K562 (cell line): ENCODE data around the gene PLRG1. TPM values are rescaled to one million over a fixed set of nuclear protein-coding genes. Genes with fewer than 3 reads are reported as not detected.

ENCODE experiments used
- CTCF ChIP-seq, 3 experiments: IDR thresholded peaks in 2 of 3; conservative IDR thresholded peaks in 1 of 3; 2 replicates each; pipeline ENCODE4 v1.5.1; 2011 to 2012; ENCODE audit warnings: low read length in 3 of 3, mild to moderate bottlenecking in 3 of 3, control low read depth in 2 of 3, improper control_type of control experiment in 1 of 3, inconsistent platforms in 1 of 3, low read depth in 1 of 3, mixed read lengths in 1 of 3, moderate library complexity in 1 of 3; ENCODE audit not compliant: insufficient read depth in 2 of 3
- KAT2B ChIP-seq: IDR thresholded peaks from one replicate; pipeline ENCODE4 v1.6.1; 2012; ENCODE audit warnings: low read depth, mild to moderate bottlenecking, control low read depth, inconsistent platforms, low read length, moderate library complexity
- MNT ChIP-seq, 2 experiments: fragments of 450-650 bp; conservative IDR thresholded peaks; 2 replicates each; pipeline ENCODE4 v1.6.1; 2017; ENCODE audit warnings: mild to moderate bottlenecking in 2 of 2, moderate library complexity in 2 of 2
- NUFIP1 ChIP-seq: fragments of 450-650 bp; IDR thresholded peaks from 2 replicates; pipeline ENCODE4 v1.6.1; 2018; ENCODE audit not compliant: partially characterized antibody
- PML ChIP-seq: IDR thresholded peaks from 2 replicates; pipeline ENCODE4 v1.6.1; 2012; ENCODE audit warnings: low read length, inconsistent platforms
- RAD21 ChIP-seq, 2 experiments: fragments of 250-450 bp in 1 of 2; fragments of 450-650 bp in 1 of 2; sonication (Bioruptor Pico) in 1 of 2; formaldehyde crosslinking in 1 of 2; IDR thresholded peaks in 1 of 2; conservative IDR thresholded peaks in 1 of 2; 2 replicates each; pipeline versions ENCODE4 v1.4.0 to v1.8.0; 2020 to 2022; ENCODE audit warnings: mild to moderate bottlenecking in 2 of 2, moderate library complexity in 1 of 2
- SFPQ ChIP-seq: fragments of 200-400 bp; formaldehyde crosslinking; IDR thresholded peaks from 2 replicates; pipeline ENCODE4 v1.6.1; 2017; ENCODE audit warnings: mild to moderate bottlenecking, low read depth, low read length, moderate library complexity
- TAF15 ChIP-seq: fragments of 200-400 bp; formaldehyde crosslinking; IDR thresholded peaks from 2 replicates; pipeline ENCODE4 v1.6.1; 2017; ENCODE audit warnings: mild to moderate bottlenecking, low read depth, low read length, moderate library complexity
- TEAD4 ChIP-seq, 2 experiments: sonication (generic) in 1 of 2; formaldehyde crosslinking in 1 of 2; IDR thresholded peaks; 2 replicates each; pipeline versions ENCODE4 v1.6.1 to v1.8.0; 2012 to 2022; ENCODE audit warnings: borderline replicate concordance in 1 of 2, inconsistent platforms in 1 of 2, low read length in 1 of 2, mild to moderate bottlenecking in 1 of 2, missing genetic modification reagents in 1 of 2
- TFAP4 ChIP-seq: sonication (generic); formaldehyde crosslinking; IDR thresholded peaks from 2 replicates; pipeline ENCODE4 v1.8.0; 2022; ENCODE audit warnings: missing genetic modification reagents, mild to moderate bottlenecking, moderate library complexity, borderline replicate concordance
- ZFP36 ChIP-seq: fragments of 150-350 bp; IDR thresholded peaks from 2 replicates; pipeline ENCODE4 v1.6.1; 2018; ENCODE audit warnings: low read length, low read depth; ENCODE audit not compliant: partially characterized antibody
- ZFX ChIP-seq: sonication (generic); formaldehyde crosslinking; IDR thresholded peaks from 2 replicates; pipeline ENCODE4 v1.8.0; 2022; ENCODE audit warnings: mild to moderate bottlenecking, missing genetic modification reagents, moderate library complexity
- ZNF445 ChIP-seq: fragments of 250-450 bp; sonication (Bioruptor Pico); IDR thresholded peaks from 2 replicates; pipeline ENCODE4 v1.4.0; 2020; ENCODE audit warnings: low read depth, mild to moderate bottlenecking, moderate library complexity
- polyA plus RNA-seq, 8 experiments: library from polyadenylated mRNA; depleted of rRNA in 4 of 8; stranded (reverse) in 5 of 8; unstranded in 3 of 8; fragments of >200 nt; fragmentation: Nextera tagmentation in 2 of 8; fragmentation: Illumina TruSeq in 1 of 8; extraction: Ambion mirVana in 2 of 8; extraction: Trizol in 1 of 8; gene quantifications; 2 replicates each; pipeline versions ENCODE4 v1.2.1 to v1.2.3, GENCODE V29; 2011 to 2014; ENCODE audit warnings: inconsistent platforms in 1 of 8, missing spikeins in 1 of 8
- total RNA-seq, 7 experiments: library from RNA; depleted of rRNA in 6 of 7; stranded (reverse); fragments of >200 nt in 6 of 7; fragmentation: Illumina TruSeq in 2 of 7; extraction: Trizol in 2 of 7; gene quantifications; 2 replicates each; pipeline versions ENCODE4 v1.2.1 to v1.2.3, GENCODE V29; 2011 to 2021; ENCODE audit warnings: low replicate concordance in 1 of 7
- TF ChIP-seq, protein P1 (sequence below): sonication (generic); formaldehyde crosslinking; IDR thresholded peaks from 2 replicates; pipeline ENCODE4 v1.8.0; 2022; ENCODE audit warnings: mild to moderate bottlenecking, missing genetic modification reagents

PLRG1 gene
- total and polyA plus RNA-seq, 9 of the 15 experiments (the other 6 are each of a cell fraction or from before 2014, with no cell fraction given) = 48.0 to 248 (median 120) TPM

DNA sequence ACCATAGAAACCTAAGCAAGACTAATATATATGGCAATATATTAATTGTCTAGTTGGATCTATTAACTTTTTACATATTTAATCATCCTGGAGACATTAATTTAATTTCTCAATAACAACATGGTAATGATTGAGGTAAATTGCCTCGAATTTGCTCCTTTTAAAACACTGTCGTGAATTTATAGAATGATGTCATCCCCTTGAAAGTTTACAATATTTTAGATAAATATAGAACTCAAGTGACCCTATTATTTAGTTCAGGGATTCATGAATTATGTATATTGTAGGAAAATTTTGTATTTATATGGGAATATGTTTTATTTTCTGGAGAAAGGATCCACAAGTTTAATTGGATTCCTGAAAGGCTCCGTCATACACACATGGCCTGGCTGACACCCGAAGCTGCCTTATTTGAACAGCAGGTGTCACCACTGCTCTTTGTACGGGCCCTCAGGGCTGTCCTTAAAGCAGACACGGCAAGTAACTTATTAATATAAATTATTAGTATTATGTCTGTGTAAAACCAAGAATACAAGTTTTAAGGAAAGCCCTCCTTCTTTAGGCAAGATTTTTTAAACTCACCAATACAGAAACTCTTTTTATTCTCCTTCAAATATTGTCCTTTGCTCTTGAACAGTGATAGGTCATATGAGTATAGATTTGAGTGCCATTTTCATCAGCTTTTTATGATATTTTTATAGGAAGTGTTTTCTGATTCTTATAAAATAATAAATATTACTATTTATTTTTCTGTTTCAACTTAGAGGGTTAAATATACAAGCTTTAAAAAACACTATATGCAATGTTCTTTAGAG is 1.9 kb upstream of the PLRG1 start (continued):
- TF ChIP-seq PML = no peak
- TF ChIP-seq SFPQ = no peak
- no peak for TF ChIP-seq ZFX (CRISPR knock-in tag)
- no peak for TF ChIP-seq ZNF445
- 0 out of 2 replicates have a peak, but pooled peaks have one; percentile 20 for TF ChIP-seq TFAP4 (CRISPR knock-in tag)
- TF ChIP-seq ZFP36 = no peak
- no peak for TF ChIP-seq TAF15
- TF ChIP-seq MNT (conservative IDR thresholded peaks at IDR 0.05) = 0 out of 4 replicates have a peak, but pooled peaks of 1 of the 2 experiments have one; percentile 19
- peak; percentile 77 to 83 for TF ChIP-seq RAD21 (CRISPR knock-in tag; conservative IDR thresholded peaks at IDR 0.05 in 1 of 2, IDR thresholded peaks at IDR 0.05 in 1 of 2)
- TF ChIP-seq TEAD4 (IDR thresholded peaks at IDR 0.05; ENCODE audit: low read length) = peak; percentile 41; the same call in 1 of the 2 replicates
- no peak for TF ChIP-seq TEAD4 (CRISPR knock-in tag; IDR thresholded peaks at IDR 0.05; ENCODE audit: borderline replicate concordance)
- no peak for TF ChIP-seq NUFIP1
- TF ChIP-seq, protein P1, sequence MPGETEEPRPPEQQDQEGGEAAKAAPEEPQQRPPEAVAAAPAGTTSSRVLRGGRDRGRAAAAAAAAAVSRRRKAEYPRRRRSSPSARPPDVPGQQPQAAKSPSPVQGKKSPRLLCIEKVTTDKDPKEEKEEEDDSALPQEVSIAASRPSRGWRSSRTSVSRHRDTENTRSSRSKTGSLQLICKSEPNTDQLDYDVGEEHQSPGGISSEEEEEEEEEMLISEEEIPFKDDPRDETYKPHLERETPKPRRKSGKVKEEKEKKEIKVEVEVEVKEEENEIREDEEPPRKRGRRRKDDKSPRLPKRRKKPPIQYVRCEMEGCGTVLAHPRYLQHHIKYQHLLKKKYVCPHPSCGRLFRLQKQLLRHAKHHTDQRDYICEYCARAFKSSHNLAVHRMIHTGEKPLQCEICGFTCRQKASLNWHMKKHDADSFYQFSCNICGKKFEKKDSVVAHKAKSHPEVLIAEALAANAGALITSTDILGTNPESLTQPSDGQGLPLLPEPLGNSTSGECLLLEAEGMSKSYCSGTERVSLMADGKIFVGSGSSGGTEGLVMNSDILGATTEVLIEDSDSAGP (CRISPR knock-in tag) = peak; percentile 70; the same call in 1 of the 2 replicates
- no peak for TF ChIP-seq KAT2B
- TF ChIP-seq CTCF (IDR thresholded peaks at IDR 0.05 in 2 of 3, conservative IDR thresholded peaks at IDR 0.05 in 1 of 3; ENCODE audit: insufficient read depth in 2 of 3, low read depth in 1 of 3, low read length in 3 of 3) = peak; percentile 80 to 87 (median 81)
